NCI-H510A (cell line): Measurements from ENCODE around the gene GLA.
A peak's percentile ranks its signal among the peaks of the same experiment; 100 is the strongest.

Experiments used
- DNase-seq: peaks from one replicate; lab custom pipeline; 2025; lab: John Stamatoyannopoulos, UW

GLA gene

DNA sequence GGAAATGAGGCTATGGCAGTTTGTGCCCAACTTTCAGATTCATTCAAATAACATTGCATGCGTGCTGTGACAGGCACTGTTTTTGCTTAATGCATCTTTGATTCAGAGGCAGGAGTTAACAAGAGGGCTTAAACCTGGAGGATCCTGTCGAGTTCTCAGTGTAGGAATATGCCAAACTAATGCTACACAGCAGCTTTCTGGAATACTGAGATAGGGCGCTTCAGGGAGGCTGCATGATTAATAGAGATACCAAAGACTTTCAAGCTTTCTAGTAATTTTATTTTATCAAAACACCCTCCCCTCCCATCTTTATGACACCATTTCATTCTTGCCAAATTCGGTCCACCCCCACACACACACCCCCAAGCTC is 58.5 kb downstream of the GLA start:
- DNase-seq: no peak

- DNase-seq: peak; percentile 58
These were observed 59.1 kb downstream of the GLA start, which contains the start of gene TIMM8A for GRCh38 chrX:101348452-101349192. Gene TIMM8A (minus strand): TSS chrX:101348742. CDS start chrX:101348664, 78 bp downstream.

- no peak for DNase-seq
These were observed 59.8 kb downstream of the GLA start for GRCh38 chrX:101347859-101348451.
